ENCODE data around the gene KIAA0319L.
A peak's percentile ranks its signal among the peaks of the same experiment; 100 is the strongest.
"Not testable (repeated sequence)": the region's sequence is repeated elsewhere in the genome, so short reads cannot be mapped to it uniquely, and the experiment has no call there.

Gene KIAA0319L

DNA sequence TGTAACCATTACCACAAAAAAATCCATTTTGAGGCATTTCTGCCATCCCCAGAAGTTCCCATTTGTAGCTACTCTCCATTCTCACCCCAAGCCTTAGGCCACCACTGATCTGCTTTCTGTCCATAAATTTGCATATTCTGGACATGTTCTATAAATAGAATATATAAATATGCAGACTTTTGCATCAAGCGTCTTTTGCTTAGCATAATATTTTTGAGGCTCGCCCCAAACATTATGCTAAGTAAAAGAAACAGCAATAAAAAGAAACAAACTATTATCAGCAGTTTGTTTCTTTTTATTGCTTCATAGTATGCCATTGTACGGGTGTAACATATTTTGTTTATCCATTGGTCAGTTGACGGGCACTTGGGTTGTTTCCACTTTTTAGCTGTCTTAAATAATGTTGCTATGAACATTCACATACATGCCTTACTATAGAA, 23.8 kb upstream of the KIAA0319L start:
- DNase-seq: no peak

DNA sequence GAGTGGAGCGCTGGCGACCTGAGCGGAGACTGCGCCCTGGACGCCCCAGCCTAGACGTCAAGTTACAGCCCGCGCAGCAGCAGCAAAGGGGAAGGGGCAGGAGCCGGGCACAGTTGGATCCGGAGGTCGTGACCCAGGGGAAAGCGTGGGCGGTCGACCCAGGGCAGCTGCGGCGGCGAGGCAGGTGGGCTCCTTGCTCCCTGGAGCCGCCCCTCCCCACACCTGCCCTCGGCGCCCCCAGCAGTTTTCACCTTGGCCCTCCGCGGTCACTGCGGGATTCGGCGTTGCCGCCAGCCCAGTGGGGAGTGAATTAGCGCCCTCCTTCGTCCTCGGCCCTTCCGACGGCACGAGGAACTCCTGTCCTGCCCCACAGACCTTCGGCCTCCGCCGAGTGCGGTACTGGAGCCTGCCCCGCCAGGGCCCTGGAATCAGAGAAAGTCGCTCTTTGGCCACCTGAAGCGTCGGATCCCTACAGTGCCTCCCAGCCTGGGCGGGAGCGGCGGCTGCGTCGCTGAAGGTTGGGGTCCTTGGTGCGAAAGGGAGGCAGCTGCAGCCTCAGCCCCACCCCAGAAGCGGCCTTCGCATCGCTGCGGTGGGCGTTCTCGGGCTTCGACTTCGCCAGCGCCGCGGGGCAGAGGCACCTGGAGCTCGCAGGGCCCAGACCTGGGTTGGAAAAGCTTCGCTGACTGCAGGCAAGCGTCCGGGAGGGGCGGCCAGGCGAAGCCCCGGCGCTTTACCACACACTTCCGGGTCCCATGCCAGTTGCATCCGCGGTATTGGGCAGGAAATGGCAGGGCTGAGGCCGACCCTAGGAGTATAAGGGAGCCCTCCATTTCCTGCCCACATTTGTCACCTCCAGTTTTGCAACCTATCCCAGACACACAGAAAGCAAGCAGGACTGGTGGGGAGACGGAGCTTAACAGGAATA, 20.1 kb upstream of the KIAA0319L start:
- DNase-seq: peak; percentile 46 to 50

GRCh38 chr1:35576766-35577070, 19.5 kb upstream of the KIAA0319L start:
- not testable (repeated sequence) for DNase-seq

GRCh38 chr1:35576061-35576765, 19.0 kb upstream of the KIAA0319L start:
- DNase-seq: no peak

GRCh38 chr1:35575416-35575958, 18.3 kb upstream of the KIAA0319L start:
- DNase-seq: no peak

- DNase-seq: no peak
These were observed 17.6 kb upstream of the KIAA0319L start for GRCh38 chr1:35574655-35575415.

- no peak for DNase-seq
These were observed 17.0 kb upstream of the KIAA0319L start for GRCh38 chr1:35574125-35574654.

- no peak for DNase-seq
These were observed 16.3 kb upstream of the KIAA0319L start, which contains the start of gene TFAP2E for GRCh38 chr1:35573198-35574124. Gene TFAP2E (plus strand): TSS chr1:35573314. CDS start chr1:35573578, 264 bp downstream.

DNA sequence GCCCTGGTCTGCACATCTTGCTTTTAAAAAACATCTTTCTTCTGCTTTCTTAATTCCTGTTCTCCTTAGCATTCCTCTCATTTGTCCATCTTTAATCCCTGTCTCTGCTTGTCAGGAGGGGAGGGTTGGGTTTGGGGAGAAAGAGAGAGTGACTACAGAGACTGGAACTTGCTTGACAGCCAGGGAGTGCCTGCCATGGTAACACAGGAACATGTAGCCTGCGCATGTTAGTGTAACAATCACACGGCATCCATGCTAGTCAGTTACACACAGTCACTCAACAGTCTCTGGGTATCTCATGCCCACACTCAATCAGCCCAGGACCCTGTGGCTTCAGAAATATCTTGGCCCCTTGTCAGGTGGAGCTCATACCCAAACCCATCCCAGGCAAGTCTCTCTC, 15.1 kb upstream of the KIAA0319L start:
- DNase-seq: no peak

GRCh38 chr1:35571263-35571662, 14.1 kb upstream of the KIAA0319L start:
- no peak for DNase-seq

DNA sequence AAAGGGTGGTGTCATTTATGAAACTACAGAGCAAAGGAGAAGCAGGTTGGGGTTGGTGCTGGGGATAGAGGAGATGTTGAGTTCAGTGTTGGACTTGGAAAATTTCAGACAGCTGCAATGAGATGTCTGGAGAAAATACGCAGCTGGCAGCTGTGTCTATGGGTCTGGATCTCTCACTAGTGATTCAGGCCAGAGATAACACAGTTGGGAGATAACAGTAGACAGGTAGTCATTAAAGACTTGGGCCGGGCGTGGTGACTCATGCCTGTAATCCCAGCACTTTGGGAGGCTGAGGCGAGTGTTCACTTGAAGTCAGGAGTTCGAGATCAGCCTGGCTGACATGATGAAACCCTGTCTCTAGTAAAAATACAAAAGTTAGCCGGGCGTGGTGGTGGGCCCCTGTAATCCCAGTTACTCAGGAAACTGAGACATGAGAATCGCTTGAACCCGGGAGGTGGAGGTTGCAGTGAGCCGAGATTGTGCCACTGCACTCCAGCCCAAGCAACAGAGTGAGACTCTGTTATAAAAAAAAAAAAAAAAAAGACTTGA, 13.5 kb upstream of the KIAA0319L start:
- no peak for DNase-seq

DNA sequence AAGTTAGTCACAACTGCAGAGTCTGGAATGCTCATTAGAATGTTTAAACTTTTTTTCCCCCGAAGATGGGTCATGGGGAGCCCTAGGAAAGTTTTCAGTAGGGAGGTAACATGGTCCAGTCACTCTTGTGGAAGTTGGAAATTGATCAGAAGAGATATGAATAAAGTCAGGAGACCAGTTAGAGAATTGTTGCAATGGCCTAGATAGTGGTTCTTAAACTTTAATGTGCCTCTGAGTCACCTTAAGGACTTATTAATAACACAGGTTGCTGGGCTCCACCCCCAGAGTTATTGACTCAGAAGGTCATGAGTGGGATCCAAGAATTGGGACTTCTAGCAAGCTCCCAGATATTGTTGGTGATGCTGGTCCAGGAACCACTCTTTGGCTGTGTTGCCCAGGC, 12.7 kb upstream of the KIAA0319L start:
- DNase-seq: no peak

GRCh38 chr1:35568975-35569395, 11.8 kb upstream of the KIAA0319L start:
- peak; percentile 59 to 60 for DNase-seq

DNA sequence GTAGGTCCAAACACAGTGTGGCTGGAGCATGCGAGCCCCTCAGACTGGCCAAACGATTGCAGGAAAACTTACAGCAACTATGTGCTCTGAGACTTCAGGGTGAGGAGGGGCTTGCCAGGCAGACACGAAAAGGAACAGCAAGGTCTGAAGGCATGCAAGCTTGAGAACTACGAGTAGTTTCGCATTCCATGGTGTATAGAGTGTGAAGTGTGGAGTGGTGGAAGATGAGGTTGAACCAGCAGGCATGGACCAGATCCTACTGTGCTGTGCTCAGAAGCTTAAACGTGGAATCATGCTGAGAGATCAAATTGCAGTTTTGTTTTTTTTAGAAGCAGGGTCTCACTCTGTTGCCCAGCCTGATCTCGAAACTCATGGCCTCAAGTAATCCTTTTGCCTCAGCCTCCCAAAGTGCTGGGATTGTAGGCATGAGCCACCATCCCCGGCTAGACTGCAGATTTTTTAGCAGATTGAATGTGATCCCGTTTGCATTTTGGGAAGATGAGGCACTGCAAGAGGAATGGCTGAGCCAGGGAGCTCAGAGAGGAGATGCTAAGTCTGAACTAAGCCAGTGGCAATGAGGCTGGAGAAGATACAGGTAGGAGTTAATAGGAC, 10.8 kb upstream of the KIAA0319L start:
- DNase-seq: no peak

GRCh38 chr1:35565742-35566133, 8.5 kb upstream of the KIAA0319L start:
- no peak for DNase-seq

DNA sequence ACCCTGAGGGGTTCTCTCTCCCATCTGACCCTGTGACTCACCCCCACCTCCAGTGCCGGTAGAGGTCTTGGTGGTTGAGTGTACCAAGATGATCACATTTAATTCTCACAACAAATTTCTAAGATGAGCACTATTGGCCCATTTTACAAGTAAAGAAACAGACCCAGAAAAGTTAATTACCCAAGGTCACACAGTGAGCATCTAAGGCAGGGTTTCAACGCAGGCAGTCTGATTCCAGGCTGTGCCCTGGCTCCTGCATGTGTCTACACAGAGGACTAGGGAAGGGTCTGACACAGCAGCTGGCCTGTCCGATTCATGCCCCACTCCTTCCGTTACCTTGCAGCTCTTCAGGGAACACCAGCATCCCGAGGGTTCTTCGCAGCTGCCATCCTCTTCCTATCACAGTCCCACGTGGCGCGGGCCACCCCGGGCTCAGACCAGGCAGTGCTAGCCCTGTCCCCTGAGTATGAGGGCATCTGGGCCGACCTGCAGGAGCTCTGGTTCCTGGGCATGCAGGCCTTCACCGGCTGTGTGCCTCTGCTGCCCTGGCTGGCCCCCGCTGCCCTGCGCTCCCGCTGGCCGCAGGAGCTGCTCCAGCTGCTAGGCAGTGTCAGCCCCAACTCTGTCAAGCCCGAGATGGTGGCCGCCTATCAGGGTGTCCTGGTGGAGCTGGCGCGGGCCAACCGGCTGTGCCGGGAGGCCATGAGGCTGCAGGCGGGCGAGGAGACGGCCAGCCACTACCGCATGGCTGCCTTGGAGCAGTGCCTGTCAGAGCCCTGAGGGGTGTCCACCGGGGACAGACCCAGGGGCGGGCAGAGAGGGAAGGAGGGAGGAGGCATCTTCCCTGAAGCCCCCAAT, 7.9 kb upstream of the KIAA0319L start:
- DNase-seq: no peak

DNA sequence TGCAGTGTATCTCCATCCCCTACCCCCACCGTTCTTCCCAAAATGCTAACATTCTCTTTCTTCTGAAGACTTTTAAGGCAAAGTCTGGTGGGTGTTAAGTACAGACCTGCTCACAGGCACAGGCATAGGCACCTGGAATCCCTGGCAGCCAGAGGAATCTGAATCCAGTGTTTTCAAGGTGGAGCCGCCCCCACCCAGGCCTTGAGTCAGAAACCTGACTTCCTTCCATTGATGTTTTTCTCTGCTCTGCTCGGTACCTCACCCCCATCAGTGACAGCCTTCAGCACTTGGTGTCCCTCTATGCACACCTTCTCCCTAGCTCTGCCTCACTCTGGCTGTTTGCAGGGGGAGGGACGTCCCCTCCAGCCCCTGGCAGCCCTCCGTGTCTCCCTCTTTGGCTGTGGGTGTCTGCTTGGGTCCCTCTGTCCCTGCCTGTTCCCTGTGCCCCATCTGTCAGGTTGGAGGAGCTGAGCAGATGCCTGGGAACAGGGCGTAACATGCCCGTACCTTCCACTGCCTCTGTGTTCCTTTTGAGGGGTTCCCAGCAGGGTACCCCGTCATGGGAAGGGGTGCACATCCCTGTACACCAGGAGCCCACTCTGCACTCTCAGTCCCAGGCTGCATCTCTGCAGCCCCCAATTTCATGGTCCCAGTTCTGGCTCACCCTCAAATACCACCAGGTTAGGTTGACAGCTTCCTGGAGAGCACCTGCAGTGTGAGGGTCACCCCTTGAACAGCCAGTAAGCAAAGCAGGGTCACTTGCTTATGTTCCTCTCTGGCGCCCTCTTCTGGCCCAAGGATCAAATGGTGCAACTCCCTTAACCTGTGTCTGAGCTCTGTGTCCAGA, 7.1 kb upstream of the KIAA0319L start:
- peak; percentile 83 to 84 for DNase-seq

DNA sequence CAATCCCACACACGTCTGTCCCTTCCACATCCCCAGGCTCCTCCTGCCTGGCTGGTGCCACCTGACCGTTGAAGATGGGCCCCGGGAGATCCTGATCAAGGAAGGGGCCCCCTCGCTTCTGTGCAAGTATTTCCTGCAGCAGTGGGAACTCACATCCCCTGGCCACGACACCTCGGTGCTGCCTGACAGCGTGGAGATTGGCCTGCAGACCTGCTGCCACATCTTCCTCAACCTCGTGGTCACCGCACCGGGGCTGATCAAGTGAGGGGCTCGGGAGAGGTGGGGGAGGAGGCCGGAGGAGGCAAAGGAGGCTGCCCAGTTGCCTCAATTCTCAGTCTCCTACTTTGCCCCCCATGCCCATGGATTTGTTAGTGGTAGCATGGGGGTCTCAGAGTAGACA, 6.0 kb upstream of the KIAA0319L start:
- DNase-seq: no peak

Data from stimulated activated CD4-positive, alpha-beta T cell treated with anti-CD3 and anti-CD28 coated beads, Interleukin-2, amount 100 ng/mL, for 48 hours (primary cell).